GM23338 (cell line): Measurements from ENCODE around the gene VPS26C. TPM values are rescaled to one million over a fixed set of nuclear protein-coding genes. Genes with fewer than 3 reads are reported as not detected.

Experiments
- ATAC-seq: fragments of 200-7000 bp; cut with Tn5 transposase; 3 replicates; pipeline ENCODE4 v1.9.1; 2020
- DNase-seq: peaks from one replicate; pipeline ENCODE4 v3.0.0-alpha.2; 2015; ENCODE audit warnings: low spot score
- H2AFZ ChIP-seq: fragments of 200-600 bp; sonication (generic); 2 replicates; pipeline ENCODE4 v1.8.0; 2016; ENCODE audit warnings: antibody characterized with exemption, mild to moderate bottlenecking, moderate library complexity
- H3F3A ChIP-seq: fragments of 200-600 bp; sonication (generic); replicated peaks from 2 replicates; pipeline ENCODE4 v1.8.0; 2017; ENCODE audit warnings: antibody characterized with exemption, mixed run types, low read depth
- H3K27ac ChIP-seq: fragments of 200-600 bp; sonication (generic); 2 replicates; pipeline ENCODE4 v1.6.1; 2016; ENCODE audit warnings: low read depth
- H3K27me3 ChIP-seq: fragments of 200-600 bp; sonication (generic); 2 replicates; pipeline ENCODE4 v1.8.0; 2016; ENCODE audit warnings: mild to moderate bottlenecking, mixed run types, moderate library complexity; ENCODE audit not compliant: insufficient read depth
- H3K36me3 ChIP-seq: fragments of 200-600 bp; sonication (generic); 2 replicates; pipeline ENCODE4 v1.8.0; 2016; ENCODE audit warnings: mild to moderate bottlenecking; ENCODE audit not compliant: insufficient read depth
- H3K4me1 ChIP-seq: fragments of 200-600 bp; sonication (generic); 2 replicates; pipeline ENCODE4 v1.8.0; 2016; ENCODE audit warnings: mild to moderate bottlenecking, moderate library complexity; ENCODE audit not compliant: insufficient read depth
- H3K4me2 ChIP-seq: fragments of 200-600 bp; sonication (generic); 2 replicates; pipeline ENCODE4 v1.7.1; 2017; ENCODE audit warnings: mixed run types
- H3K4me3 ChIP-seq: fragments of 200-600 bp; sonication (generic); 2 replicates; pipeline ENCODE4 v1.6.1; 2016; ENCODE audit warnings: mixed run types
- H3K79me2 ChIP-seq: fragments of 200-600 bp; sonication (generic); replicated peaks from 2 replicates; pipeline ENCODE4 v1.8.0; 2017; ENCODE audit warnings: mild to moderate bottlenecking; ENCODE audit not compliant: insufficient read depth
- H3K9me2 ChIP-seq: fragments of 200-600 bp; sonication (generic); 2 replicates; pipeline ENCODE4 v1.8.0; 2017; ENCODE audit not compliant: insufficient read depth
- H4K20me1 ChIP-seq: fragments of 200-600 bp; sonication (generic); replicated peaks from 2 replicates; pipeline ENCODE4 v1.8.0; 2017; ENCODE audit warnings: mild to moderate bottlenecking; ENCODE audit not compliant: insufficient read depth
- H3K27ac Mint-ChIP-seq: 2 replicates; pipeline ENCODE4 v1.8.0; 2020; ENCODE audit warnings: inconsistent platforms, mild to moderate bottlenecking, moderate library complexity, mixed read lengths
- H3K27me3 Mint-ChIP-seq: 3 replicates; pipeline ENCODE4 v1.8.0; 2022; ENCODE audit warnings: low read depth, mild to moderate bottlenecking, moderate library complexity, mixed read lengths, inconsistent platforms; ENCODE audit not compliant: insufficient read depth, poor library complexity
- H3K36me3 Mint-ChIP-seq: 3 replicates; pipeline ENCODE4 v1.8.0; 2021; ENCODE audit warnings: low read depth, mild to moderate bottlenecking, inconsistent platforms, moderate library complexity, mixed read lengths
- H3K4me1 Mint-ChIP-seq: 3 replicates; pipeline ENCODE4 v1.8.0; 2020; ENCODE audit warnings: mild to moderate bottlenecking, inconsistent platforms, mixed read lengths
- H3K4me3 Mint-ChIP-seq: 3 replicates; pipeline ENCODE4 v1.8.0; 2021; ENCODE audit warnings: moderate library complexity, mild to moderate bottlenecking, inconsistent platforms, mixed read lengths
- H3K9me3 Mint-ChIP-seq: 3 replicates; pipeline ENCODE4 v1.8.0; 2020; ENCODE audit warnings: moderate library complexity, mild to moderate bottlenecking, inconsistent platforms, mixed read lengths
- CREB1 ChIP-seq: fragments of 250-450 bp; sonication (Bioruptor Pico); IDR thresholded peaks from 2 replicates; pipeline ENCODE4 v1.5.0; 2020; ENCODE audit warnings: low read depth, mild to moderate bottlenecking, moderate library complexity
- CTCF ChIP-seq, 2 experiments: fragments of 200-600 bp in 1 of 2; sonication (generic) in 1 of 2; conservative IDR thresholded peaks; 2 replicates each; pipeline versions ENCODE4 v1.5.1 to v1.6.1; 2016 to 2017; ENCODE audit warnings: antibody characterized with exemption in 2 of 2, low read depth in 2 of 2, mild to moderate bottlenecking in 2 of 2, moderate library complexity in 1 of 2
- EZH2 ChIP-seq: fragments of 200-600 bp; sonication (generic); IDR thresholded peaks from one replicate; pipeline ENCODE4 v1.8.0; 2017; ENCODE audit warnings: antibody characterized with exemption, mild to moderate bottlenecking, low read depth; ENCODE audit not compliant: unreplicated experiment
- JUNB ChIP-seq: IDR thresholded peaks from one replicate; pipeline ENCODE4 v1.6.1; 2016; ENCODE audit warnings: antibody characterized with exemption; ENCODE audit not compliant: unreplicated experiment
- NANOG ChIP-seq: IDR thresholded peaks from 2 replicates; pipeline ENCODE4 v1.6.1; 2016; ENCODE audit warnings: antibody characterized with exemption, borderline replicate concordance
- POLR2AphosphoS5 ChIP-seq: IDR thresholded peaks from 2 replicates; pipeline ENCODE4 v1.6.1; 2016; ENCODE audit warnings: antibody characterized with exemption, low read depth
- REST ChIP-seq: IDR thresholded peaks from one replicate; pipeline ENCODE4 v1.6.1; 2018; ENCODE audit warnings: antibody characterized with exemption; ENCODE audit not compliant: unreplicated experiment
- STAT1 ChIP-seq: IDR thresholded peaks from one replicate; pipeline ENCODE4 v1.6.1; 2016; ENCODE audit warnings: antibody characterized with exemption; ENCODE audit not compliant: unreplicated experiment
- ZNF114 ChIP-seq: fragments of 250-450 bp; sonication (Bioruptor Pico); IDR thresholded peaks from 2 replicates; pipeline ENCODE4 v1.5.0; 2020; ENCODE audit warnings: mild to moderate bottlenecking, moderate library complexity
- ZNF462 ChIP-seq: fragments of 250-450 bp; sonication (Bioruptor Pico); IDR thresholded peaks from 2 replicates; pipeline ENCODE4 v1.5.0; 2020; ENCODE audit warnings: mild to moderate bottlenecking, moderate library complexity
- polyA plus RNA-seq: library from polyadenylated mRNA; unstranded; fragments of >200 nt; fragmentation: Nextera tagmentation; extraction: Ambion mirVana; gene quantifications from 2 replicates; pipeline ENCODE4 v1.2.1, GENCODE V29; 2016
- total RNA-seq: library from RNA; depleted of rRNA; stranded (reverse); fragments of >200 nt; shearing (Covaris generic); gene quantifications from 2 replicates; pipeline ENCODE4 v1.2.3, GENCODE V29; 2014

The VPS26C gene
- total and polyA plus RNA-seq, 2 experiments from 2014 or later = 45.1 to 91.2 TPM

GRCh38 chr21:37257511-37257966 lies 9.6 kb downstream of the VPS26C start:
- Mint-ChIP-seq H3K4me3 (peak overlapping the region; percentile 80), H3K36me3 (peaks cover 6% of the 10 kb centered on the region; the same call in 2 of the 3 replicates), H3K4me1 (peaks cover 25% of the 10 kb centered on the region), H3K9me3 (no peaks in the 10 kb centered on the region), H3K27me3 (peaks cover 11% of the 10 kb centered on the region), H3K27ac (peak overlapping the region; percentile 100)
- TF ChIP-seq STAT1 (no peak), POLR2AphosphoS5 (peak; percentile 58)
- DNase-seq (peak; percentile 61), ATAC-seq (peak; percentile 60)
- H3K27me3 ChIP-seq = no peaks in the 10 kb centered on the region
- no peaks in the 10 kb centered on the region for H3K9me2 ChIP-seq
- H3K4me3 ChIP-seq = peak overlapping the region; percentile 64
- H3F3A ChIP-seq = peaks cover 14% of the 10 kb centered on the region
- H3K4me2 ChIP-seq = peak overlapping the region; percentile 84
- peak overlapping the region; percentile 97 for H3K27ac ChIP-seq
- H2AFZ ChIP-seq = peak overlapping the region; percentile 72
- peaks cover 82% of the 10 kb centered on the region for H3K79me2 ChIP-seq
- H3K36me3 ChIP-seq = no peaks in the 10 kb centered on the region; the same call in 1 of the 2 replicates
- peaks cover 11% of the 10 kb centered on the region for H3K4me1 ChIP-seq
- H4K20me1 ChIP-seq = peaks cover 12% of the 10 kb centered on the region; the same call in 1 of the 2 replicates

GRCh38 chr21:37253991-37254390 lies 13.1 kb downstream of the VPS26C start:
- peaks cover 4% of the 10 kb centered on the region; the same call in 1 of the 3 replicates for H3K36me3 Mint-ChIP-seq
- DNase-seq (no peak), ATAC-seq (no peak)
- Histone ChIP-seq H3K27me3 (no peaks in the 10 kb centered on the region), H3K9me2 (no peaks in the 10 kb centered on the region), H3K4me2 (no peak overlapping the region), H3K79me2 (peaks cover 82% of the 10 kb centered on the region), H2AFZ (no peak overlapping the region), H3K4me1 (peaks cover 14% of the 10 kb centered on the region), H4K20me1 (peaks cover 10% of the 10 kb centered on the region; the same call in 1 of the 2 replicates), H3F3A (peaks cover 10% of the 10 kb centered on the region), H3K4me3 (no peak overlapping the region), H3K36me3 (no peaks in the 10 kb centered on the region), H3K27ac (no peak overlapping the region)
- no peaks in the 10 kb centered on the region for H3K9me3 Mint-ChIP-seq
- no peak overlapping the region for H3K4me3 Mint-ChIP-seq
- H3K27me3 Mint-ChIP-seq = peaks cover 11% of the 10 kb centered on the region
- H3K27ac Mint-ChIP-seq = no peak overlapping the region
- H3K4me1 Mint-ChIP-seq = peaks cover 26% of the 10 kb centered on the region
- TF ChIP-seq ZNF462 (CRISPR knock-in tag) (no peak), REST (no peak), ZNF114 (no peak), CREB1 (CRISPR knock-in tag) (no peak), CTCF (conservative IDR thresholded peaks at IDR 0.05; ENCODE audit: low read depth in 2 of 2) (no peak), NANOG (no peak), STAT1 (no peak), EZH2 (no peak), JUNB (no peak)
